NCI-H446 treated with DMSO at 0.1 percent for 48 hours (cell line): ENCODE data around the gene PARD3B.

Experiments used
- DNase-seq: peaks from one replicate; lab custom pipeline; 2025; lab: John Stamatoyannopoulos, UW

Gene PARD3B, protein sequence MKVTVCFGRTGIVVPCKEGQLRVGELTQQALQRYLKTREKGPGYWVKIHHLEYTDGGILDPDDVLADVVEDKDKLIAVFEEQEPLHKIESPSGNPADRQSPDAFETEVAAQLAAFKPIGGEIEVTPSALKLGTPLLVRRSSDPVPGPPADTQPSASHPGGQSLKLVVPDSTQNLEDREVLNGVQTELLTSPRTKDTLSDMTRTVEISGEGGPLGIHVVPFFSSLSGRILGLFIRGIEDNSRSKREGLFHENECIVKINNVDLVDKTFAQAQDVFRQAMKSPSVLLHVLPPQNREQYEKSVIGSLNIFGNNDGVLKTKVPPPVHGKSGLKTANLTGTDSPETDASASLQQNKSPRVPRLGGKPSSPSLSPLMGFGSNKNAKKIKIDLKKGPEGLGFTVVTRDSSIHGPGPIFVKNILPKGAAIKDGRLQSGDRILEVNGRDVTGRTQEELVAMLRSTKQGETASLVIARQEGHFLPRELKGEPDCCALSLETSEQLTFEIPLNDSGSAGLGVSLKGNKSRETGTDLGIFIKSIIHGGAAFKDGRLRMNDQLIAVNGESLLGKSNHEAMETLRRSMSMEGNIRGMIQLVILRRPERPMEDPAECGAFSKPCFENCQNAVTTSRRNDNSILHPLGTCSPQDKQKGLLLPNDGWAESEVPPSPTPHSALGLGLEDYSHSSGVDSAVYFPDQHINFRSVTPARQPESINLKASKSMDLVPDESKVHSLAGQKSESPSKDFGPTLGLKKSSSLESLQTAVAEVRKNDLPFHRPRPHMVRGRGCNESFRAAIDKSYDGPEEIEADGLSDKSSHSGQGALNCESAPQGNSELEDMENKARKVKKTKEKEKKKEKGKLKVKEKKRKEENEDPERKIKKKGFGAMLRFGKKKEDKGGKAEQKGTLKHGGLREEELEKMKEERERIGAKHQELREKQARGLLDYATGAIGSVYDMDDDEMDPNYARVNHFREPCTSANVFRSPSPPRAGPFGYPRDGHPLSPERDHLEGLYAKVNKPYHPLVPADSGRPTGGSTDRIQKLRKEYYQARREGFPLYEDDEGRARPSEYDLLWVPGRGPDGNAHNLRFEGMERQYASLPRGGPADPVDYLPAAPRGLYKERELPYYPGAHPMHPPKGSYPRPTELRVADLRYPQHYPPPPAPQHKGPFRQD (N-terminal part only)

DNA sequence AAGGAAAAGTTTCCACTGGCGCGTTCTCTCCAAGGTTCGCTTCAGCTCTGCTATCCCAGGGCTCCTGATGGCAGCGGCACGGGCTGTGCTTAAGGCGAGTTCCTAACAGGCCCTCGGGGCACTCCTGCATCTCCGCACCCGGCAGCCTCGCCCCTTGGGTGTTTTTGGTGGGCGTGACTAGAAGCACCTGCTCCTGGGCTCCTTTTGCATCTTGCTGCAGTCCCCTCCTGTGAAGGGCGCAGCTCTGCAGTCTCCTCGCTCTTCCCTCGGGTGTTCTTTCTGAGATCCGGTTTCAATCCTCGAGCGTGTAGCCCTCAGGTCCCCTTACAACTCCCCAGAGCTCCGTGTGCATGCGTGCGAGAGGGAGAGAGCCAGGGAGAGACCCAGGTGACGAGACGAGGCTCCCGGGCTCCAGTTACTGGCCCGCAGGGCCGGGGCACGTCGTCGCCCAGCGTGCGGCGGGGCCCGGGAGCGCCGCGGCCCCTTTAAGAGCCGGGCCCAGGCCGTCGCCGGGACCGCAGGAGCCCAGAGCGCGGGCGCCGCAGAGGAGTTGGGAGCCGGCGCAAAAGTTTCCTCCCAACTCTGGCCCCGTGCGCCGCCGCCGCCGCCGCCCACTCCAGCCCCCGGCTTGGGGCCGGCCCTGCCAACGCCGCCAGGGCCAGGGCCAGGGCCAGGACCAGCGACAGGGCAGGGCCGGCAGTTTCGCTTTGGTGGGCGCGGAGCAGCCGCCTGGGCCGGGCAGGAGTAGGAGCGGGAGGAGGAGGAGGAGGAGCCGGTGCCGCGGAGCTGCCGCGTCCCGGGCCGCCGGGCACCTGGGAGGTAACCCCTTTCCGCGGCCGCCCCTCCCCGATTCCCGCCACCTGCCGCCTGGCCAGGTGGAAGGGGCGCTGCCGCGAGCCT, at the start of gene PARD3B:
PARD3B (plus strand) TSS at position 515 of the 900 bp plus-strand sequence. CDS start 525 bp downstream, outside the sequence.
- no peak for DNase-seq

GRCh38 chr2:204496779-204497178, 48.5 kb upstream of the PARD3B start:
- no peak for DNase-seq

- DNase-seq: no peak
Measured at GRCh38 chr2:204497855-204498254, 47.4 kb upstream of the PARD3B start.

DNA sequence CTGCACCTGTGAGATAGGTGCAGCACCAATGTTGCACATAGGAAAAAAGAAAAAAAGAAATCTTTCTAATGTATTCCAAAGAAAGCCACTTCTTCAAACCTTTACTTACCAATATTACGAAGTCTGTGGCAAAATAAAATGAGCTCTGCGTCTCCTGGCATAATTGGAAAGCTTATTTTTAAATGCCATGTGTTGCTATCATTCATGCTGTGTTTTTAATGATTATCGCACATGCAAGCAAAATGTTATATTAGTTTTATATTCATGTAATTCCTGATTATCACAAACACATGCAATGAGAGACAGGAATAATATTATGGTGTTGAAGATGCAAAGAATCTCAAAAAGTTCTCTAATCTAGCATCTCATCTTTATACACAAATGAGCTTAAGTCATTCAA, 47.0 kb upstream of the PARD3B start:
- no peak for DNase-seq

DNA sequence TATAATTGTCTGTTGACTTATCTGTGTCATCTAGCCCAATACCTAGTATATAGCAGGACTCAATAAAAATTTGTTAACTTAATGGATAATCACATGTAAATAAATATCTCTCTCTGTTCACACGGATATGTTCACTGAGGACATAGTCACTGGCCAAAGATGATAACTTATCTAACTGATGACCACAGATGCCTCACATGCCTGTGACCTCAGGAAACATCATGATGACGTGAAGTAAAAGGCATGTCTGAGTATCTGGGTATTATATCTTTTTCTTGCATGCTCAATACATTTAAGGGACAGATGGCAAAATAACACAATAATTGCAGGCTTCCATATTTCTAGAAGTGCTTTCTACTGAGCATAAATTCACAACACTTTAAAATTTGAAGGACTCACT, 41.4 kb upstream of the PARD3B start:
- DNase-seq: no peak

GRCh38 chr2:204504594-204504993, 40.7 kb upstream of the PARD3B start:
- DNase-seq: no peak

- no peak for DNase-seq
Measured at GRCh38 chr2:204505488-204505887, 39.8 kb upstream of the PARD3B start.

DNA sequence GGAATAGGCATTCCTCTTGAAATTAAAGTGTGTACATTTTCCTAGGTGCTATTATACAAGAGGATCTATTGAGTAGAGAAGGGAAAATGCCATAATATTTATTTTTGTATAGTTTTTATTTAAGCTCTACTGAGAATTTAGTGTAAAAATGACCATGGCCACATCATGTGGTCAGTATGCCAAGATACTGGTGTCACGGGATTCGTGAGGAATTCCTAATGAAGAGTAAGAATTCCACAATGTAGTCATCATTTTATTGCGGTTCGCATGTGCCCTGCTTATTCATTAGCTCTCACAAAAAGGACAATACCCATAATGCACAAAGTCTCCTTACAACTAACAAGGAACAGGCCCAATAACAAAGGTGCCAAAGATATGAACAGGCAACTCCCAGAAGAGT, 39.3 kb upstream of the PARD3B start:
- no peak for DNase-seq

GRCh38 chr2:204507636-204508035, 37.6 kb upstream of the PARD3B start:
- no peak for DNase-seq

DNA sequence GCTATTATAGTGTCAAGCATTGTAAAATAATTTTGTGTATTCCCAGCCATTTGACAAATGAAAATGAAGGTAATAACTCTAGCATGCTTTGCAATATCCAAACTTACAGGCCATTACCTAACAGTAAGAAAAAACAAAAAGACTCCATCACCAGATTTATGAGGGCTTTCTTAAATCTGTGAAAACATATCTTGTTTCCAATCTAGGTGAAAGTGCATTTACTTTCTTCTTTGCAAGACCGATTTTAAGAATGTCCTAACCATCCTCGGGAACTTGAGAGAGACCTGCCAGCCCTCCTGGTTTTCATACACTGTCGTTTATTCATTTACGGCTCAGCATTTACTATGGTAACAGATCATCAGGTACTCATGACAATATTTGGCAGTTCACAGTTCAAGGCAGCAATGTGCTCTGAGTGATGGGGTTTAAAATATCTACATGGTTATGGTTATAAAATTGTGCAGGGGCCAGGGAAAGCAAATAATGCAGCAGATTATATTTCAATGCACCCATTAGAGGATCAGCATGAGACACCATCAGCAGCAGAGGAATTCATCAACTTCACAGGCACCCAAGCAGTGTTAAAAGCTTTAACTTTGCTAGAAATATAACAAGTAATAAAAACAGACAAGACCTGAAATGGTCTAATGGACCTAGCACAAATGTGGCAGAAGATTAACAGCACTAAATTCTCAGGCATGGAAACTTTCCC, 34.4 kb upstream of the PARD3B start:
- no peak for DNase-seq

DNA sequence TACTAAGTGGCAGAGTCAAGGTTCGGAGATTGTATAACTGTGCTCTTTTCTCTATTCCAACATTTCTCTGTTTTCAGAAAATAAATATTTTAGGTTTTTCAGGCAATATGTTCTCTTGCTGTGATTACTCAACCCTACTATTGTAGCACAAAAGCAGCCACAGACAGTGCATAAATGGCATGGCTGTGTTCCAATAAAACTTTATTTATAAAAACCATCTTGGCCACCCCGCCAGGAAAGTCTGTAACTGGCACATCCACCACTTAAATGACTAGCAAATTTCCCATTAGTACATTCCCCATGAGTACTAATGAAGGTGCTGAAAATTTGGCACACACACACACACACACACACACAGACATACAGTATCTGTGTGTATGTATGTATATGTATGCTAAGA, 30.8 kb upstream of the PARD3B start:
- no peak for DNase-seq

GRCh38 chr2:204515416-204515815, 29.9 kb upstream of the PARD3B start:
- DNase-seq: no peak

DNA sequence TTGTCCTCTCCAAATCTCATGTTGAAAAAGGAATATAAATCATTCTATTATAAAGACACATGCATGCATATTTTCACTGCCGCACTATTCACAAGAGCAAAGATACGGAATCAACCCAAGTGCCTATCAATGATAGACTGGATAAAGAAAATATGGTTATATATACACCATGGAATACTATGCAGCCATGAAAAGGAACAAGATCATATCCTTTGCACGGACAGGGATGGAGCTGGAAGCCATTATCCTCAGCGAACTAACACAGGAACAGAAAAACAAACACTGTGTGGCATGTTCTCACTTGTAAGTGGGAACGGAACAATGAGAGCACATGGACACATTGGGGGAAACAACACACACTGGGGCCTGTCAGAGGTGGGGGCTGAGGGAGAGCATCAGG, 28.1 kb upstream of the PARD3B start:
- DNase-seq: no peak

- DNase-seq: no peak
Measured at GRCh38 chr2:204529795-204530463, 15.3 kb upstream of the PARD3B start.

GRCh38 chr2:204530464-204530805, 14.8 kb upstream of the PARD3B start:
- DNase-seq: no peak

DNA sequence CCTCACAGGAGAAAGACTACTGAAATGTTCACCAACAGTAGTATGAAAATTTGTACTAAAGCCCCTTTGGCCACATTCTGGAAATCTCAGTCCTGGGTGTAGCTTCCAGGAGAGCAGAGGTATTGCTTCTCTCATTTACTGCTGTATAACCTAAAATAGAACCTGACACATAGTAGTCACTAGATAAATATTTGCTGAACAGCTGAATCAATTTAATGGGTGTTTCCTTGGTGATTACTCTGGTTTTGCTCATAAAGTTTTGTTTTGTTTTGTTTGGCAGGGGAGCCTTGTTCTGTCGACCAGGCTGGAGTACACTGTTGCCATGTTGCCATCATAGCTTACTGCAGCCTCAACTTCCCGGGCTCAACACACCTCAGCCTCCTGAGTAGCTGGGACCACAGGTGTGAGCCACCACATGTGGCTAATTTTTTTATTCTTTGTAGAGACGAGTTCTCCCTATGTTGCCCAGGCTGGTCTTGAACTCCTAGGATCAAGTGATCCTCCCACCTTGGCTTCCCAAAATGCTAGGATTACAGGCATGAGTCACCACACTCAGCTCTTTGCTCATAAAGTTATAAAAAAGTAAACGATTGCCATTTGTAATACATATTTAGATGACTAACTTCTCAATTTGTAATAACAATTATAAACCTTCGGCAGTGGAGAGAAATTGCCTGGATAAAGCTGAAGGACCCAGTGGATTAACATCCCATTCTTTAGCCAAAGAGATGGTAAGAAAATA, 11.5 kb upstream of the PARD3B start:
- no peak for DNase-seq

DNA sequence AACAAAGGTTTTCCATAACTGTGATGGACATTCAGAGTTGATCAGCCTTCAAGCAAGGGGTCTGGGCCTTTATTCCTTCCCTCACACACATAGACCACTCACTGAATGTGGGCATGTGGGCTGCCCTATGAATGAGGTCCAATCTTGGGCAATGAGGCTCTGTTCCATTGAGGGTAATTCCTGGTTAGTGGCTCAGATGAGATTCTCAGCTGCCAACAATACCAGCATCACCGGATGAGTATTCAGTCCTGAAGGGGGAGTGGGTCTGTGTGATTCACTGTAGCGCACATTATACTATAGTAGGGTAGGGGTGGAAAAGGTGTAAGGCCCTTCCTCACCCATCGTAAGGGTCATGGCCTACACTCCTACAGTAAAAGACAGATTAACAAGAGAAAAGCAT, 9.9 kb upstream of the PARD3B start:
- DNase-seq: no peak

- no peak for DNase-seq
Measured at GRCh38 chr2:204535764-204536163, 9.5 kb upstream of the PARD3B start.

GRCh38 chr2:204538182-204539018, 6.9 kb upstream of the PARD3B start:
- DNase-seq: no peak
